ENCODE results near the gene L1CAM.

GRCh38 chrX:153878969-153879653 is 6.9 kb downstream of the L1CAM start:
- TF ChIP-seq SIN3A (conservative IDR thresholded peaks at IDR 0.05 in 1 of 2, IDR thresholded peaks at IDR 0.05 in 1 of 2; ENCODE audit: low read depth in 1 of 2, low read length in 2 of 2) (0 out of 4 replicates have a peak, but pooled peaks of 1 of the 2 experiments have one; percentile 55), E2F6 (IDR thresholded peaks at IDR 0.05) (no peak), SP1 (IDR thresholded peaks at IDR 0.05; ENCODE audit: low read depth, low read length) (no peak), NRF1 (IDR thresholded peaks at IDR 0.05; ENCODE audit: low read depth, low read length) (no peak), ATF2 (IDR thresholded peaks at IDR 0.05; ENCODE audit: low read length) (no peak), CEBPB (IDR thresholded peaks at IDR 0.05; ENCODE audit: low read depth, low read length) (no peak), EP300 (IDR thresholded peaks at IDR 0.05; ENCODE audit: borderline replicate concordance in 1 of 2, low read depth in 2 of 2, low read length in 2 of 2) (no peak), POLR2AphosphoS5 (IDR thresholded peaks at IDR 0.05; ENCODE audit: low read depth, low read length) (no peak), RAD21 (IDR thresholded peaks at IDR 0.05 in 1 of 2, conservative IDR thresholded peaks at IDR 0.05 in 1 of 2; ENCODE audit: low read depth in 2 of 2, low read length in 2 of 2) (no peak), JUN (IDR thresholded peaks at IDR 0.05; ENCODE audit: low read depth, low read length) (no peak), CTCF (IDR thresholded peaks at IDR 0.05; ENCODE audit: control extremely low read depth in 1 of 3, insufficient read depth in 1 of 3, low read depth in 1 of 3, low read length in 3 of 3) (no peak; a peak in 1 of 4 replicates)
